Esophagus squamous epithelium (tissue), 5 donors: ENCODE measurements around the gene RNF130. TPM values are rescaled to one million over a fixed set of nuclear protein-coding genes. Genes with fewer than 3 reads are reported as not detected.

Experiments used
- DNase-seq: peaks from one replicate; lab custom pipeline; 2025; lab: John Stamatoyannopoulos, UW
- H3K27ac ChIP-seq, 4 donors: fragments of 200-600 bp; sonication (generic); one replicate each; pipeline ENCODE4 v1.5.1; 2016 to 2019; ENCODE audit warnings: mild to moderate bottlenecking in 1 of 4
- H3K27me3 ChIP-seq, 4 donors: fragments of 200-600 bp; sonication (generic); 1 replicate in 3 of 4; 2 replicates in 1 of 4; pipeline versions ENCODE4 v1.5.1 to v1.6.0; 2017 to 2021; ENCODE audit warnings: antibody characterized with exemption in 1 of 4
- H3K36me3 ChIP-seq, 3 donors: fragments of 200-600 bp; sonication (generic); one replicate each; pipeline ENCODE4 v1.5.1; 2016 to 2019
- H3K4me1 ChIP-seq, 3 donors: fragments of 200-600 bp; sonication (generic); one replicate each; pipeline ENCODE4 v1.5.1; 2017 to 2019
- H3K4me3 ChIP-seq, 4 donors: fragments of 200-600 bp; sonication (generic); 1 replicate in 3 of 4; 2 replicates in 1 of 4; pipeline ENCODE4 v1.5.1; 2016 to 2019; ENCODE audit warnings: mild to moderate bottlenecking in 2 of 4, moderate library complexity in 1 of 4
- H3K9me3 ChIP-seq, 3 donors: fragments of 200-600 bp; sonication (generic); one replicate each; pipeline ENCODE4 v1.5.1; 2016 to 2019
- CTCF ChIP-seq, 6 experiments: fragments of 450-650 bp in 4 of 6; fragments of 200-600 bp in 2 of 6; sonication (generic) in 2 of 6; IDR thresholded peaks; one replicate each; pipeline ENCODE4 v1.5.1; 2016 to 2019; ENCODE audit warnings: antibody characterized with exemption in 6 of 6, mild to moderate bottlenecking in 4 of 6, moderate library complexity in 4 of 6
- POLR2A ChIP-seq, 4 donors: fragments of 450-650 bp; IDR thresholded peaks; one replicate each; pipeline ENCODE4 v1.6.1; 2017; ENCODE audit warnings: antibody characterized with exemption in 4 of 4, mild to moderate bottlenecking in 4 of 4, moderate library complexity in 3 of 4
- WGBS, 2 donors: methylation state at CpG; one replicate each; pipeline ENCODE4 v1.1.5; 2018; 5-methylcytosine and 5-hydroxymethylcytosine counted together
- intact Hi-C: fragments of 100-400 bp; cut with DNase I; formaldehyde crosslinking; loops from one replicate; pipeline ENCODE4 v1.15.0; 2022
- total RNA-seq, 4 donors: library from RNA; depleted of rRNA; stranded (reverse); fragments of >200 nt; gene quantifications; one replicate each; pipeline ENCODE4 v1.1.0, GENCODE V29; 2016
- donor health status: DM: yes; HTN: yes; CAD: no.

Gene RNF130
- total RNA-seq, 4 donors from 2014 or later, result 9.1 to 54.6 (median 19.1) TPM

GRCh38 chr5:180109920-180110319 lies 38.4 kb upstream of the RNF130 start:
- Histone ChIP-seq H3K9me3 (peaks cover 0 to 21% (median 6%) of the 10 kb centered on the region in 3 donors), H3K36me3 (no peaks in the 10 kb centered on the region), H3K27me3 (peaks cover 0 to 6% (median 0%) of the 10 kb centered on the region in 4 donors), H3K4me3 (no peak overlapping the region), H3K27ac (no peak overlapping the region), H3K4me1 (no peaks in the 10 kb centered on the region)
- no peak for TF ChIP-seq CTCF (IDR thresholded peaks at IDR 0.05)
- no peak for TF ChIP-seq POLR2A (IDR thresholded peaks at IDR 0.05)
- intact Hi-C loops, result no loop called here
- WGBS, 2 donors, result 57 to 70% methylated on average over 8 to 9 of the region's 9 CpGs
- no peak for DNase-seq

- Histone ChIP-seq H3K4me1 (no peaks in the 10 kb centered on the region), H3K27me3 (no peaks in the 10 kb centered on the region), H3K27ac (no peak overlapping the region), H3K4me3 (no peak overlapping the region), H3K36me3 (no peaks in the 10 kb centered on the region), H3K9me3 (peaks cover 0 to 21% (median 6%) of the 10 kb centered on the region in 3 donors)
- TF ChIP-seq CTCF (IDR thresholded peaks at IDR 0.05) (no peak), POLR2A (IDR thresholded peaks at IDR 0.05) (no peak)
- DNase-seq, result no peak
- intact Hi-C loops, result no loop called here
- 80 to 87% methylated on average over 1 of the region's 1 CpG for WGBS, 2 donors
Observed at GRCh38 chr5:180107005-180107404, 35.4 kb upstream of the RNF130 start.

GRCh38 chr5:180105827-180106312 lies 34.3 kb upstream of the RNF130 start:
- TF ChIP-seq POLR2A (IDR thresholded peaks at IDR 0.05), result no peak
- no peak for TF ChIP-seq CTCF (IDR thresholded peaks at IDR 0.05)
- Histone ChIP-seq H3K4me3 (no peak overlapping the region), H3K27ac (no peak overlapping the region), H3K4me1 (no peaks in the 10 kb centered on the region), H3K36me3 (no peaks in the 10 kb centered on the region), H3K27me3 (no peaks in the 10 kb centered on the region), H3K9me3 (peaks cover 0 to 21% (median 6%) of the 10 kb centered on the region in 3 donors)
- no peak for DNase-seq
- intact Hi-C loops, result no loop called here
- 73 to 74% methylated on average over 5 of the region's 5 CpGs for WGBS, 2 donors

GRCh38 chr5:180104168-180104530 lies 32.6 kb upstream of the RNF130 start:
- Histone ChIP-seq H3K9me3 (peaks cover 0 to 21% (median 6%) of the 10 kb centered on the region in 3 donors), H3K27me3 (no peaks in the 10 kb centered on the region), H3K4me1 (no peaks in the 10 kb centered on the region), H3K27ac (no peak overlapping the region), H3K36me3 (no peaks in the 10 kb centered on the region), H3K4me3 (no peak overlapping the region)
- no peak for DNase-seq
- WGBS, 2 donors, result 79 to 85% methylated on average over 2 to 3 of the region's 3 CpGs
- intact Hi-C loops, result no loop called here
- no peak for TF ChIP-seq CTCF (IDR thresholded peaks at IDR 0.05)
- no peak for TF ChIP-seq POLR2A (IDR thresholded peaks at IDR 0.05)

- H3K36me3 ChIP-seq, result no peaks in the 10 kb centered on the region
- no peaks in the 10 kb centered on the region for H3K27me3 ChIP-seq
- no peak overlapping the region for H3K4me3 ChIP-seq
- TF ChIP-seq CTCF (IDR thresholded peaks at IDR 0.05) (no peak), POLR2A (IDR thresholded peaks at IDR 0.05) (no peak)
- no peak for DNase-seq
- 53 to 61% methylated on average over 6 of the region's 6 CpGs for WGBS, 2 donors
- no peaks in the 10 kb centered on the region for H3K4me1 ChIP-seq
- H3K9me3 ChIP-seq, result peaks cover 0 to 21% (median 6%) of the 10 kb centered on the region in 3 donors
- no peak overlapping the region for H3K27ac ChIP-seq
- intact Hi-C loops, result no loop called here
Observed at GRCh38 chr5:180103487-180104167, 32.1 kb upstream of the RNF130 start.
